HepG2 (cell line): ENCODE results near the gene OR11H12.
"Not testable (repeated sequence)": the region's sequence is repeated elsewhere in the genome, so short reads cannot be mapped to it uniquely, and the experiment has no call there.

Source experiments
- EZH2 ChIP-seq: conservative IDR thresholded peaks from 2 replicates; pipeline ENCODE4 v1.6.1; 2012; ENCODE audit warnings: mild to moderate bottlenecking, low read depth, low read length, moderate library complexity
- FOXP1 ChIP-seq, 2 experiments: fragments of 450-650 bp in 1 of 2; IDR thresholded peaks; 2 replicates each; pipeline ENCODE4 v1.6.1; 2017 to 2018; ENCODE audit warnings: antibody characterized with exemption in 1 of 2
- KDM1A ChIP-seq: IDR thresholded peaks from 2 replicates; pipeline ENCODE4 v1.6.1; 2016; ENCODE audit warnings: missing compliant biosample characterization
- MAFK ChIP-seq, 2 experiments: IDR thresholded peaks in 1 of 2; conservative IDR thresholded peaks in 1 of 2; 2 replicates each; pipeline ENCODE4 v1.6.1; 2011; ENCODE audit warnings: improper control_type of control experiment in 2 of 2, low read length in 2 of 2
- RAD21 ChIP-seq: fragments of 450-650 bp; formaldehyde crosslinking; IDR thresholded peaks from 2 replicates; pipeline ENCODE4 v1.5.0; 2020; ENCODE audit warnings: mild to moderate bottlenecking
- SATB2 ChIP-seq: sonication (generic); formaldehyde crosslinking; IDR thresholded peaks from 2 replicates; pipeline ENCODE4 v1.5.0; 2020; ENCODE audit warnings: missing genetic modification reagents
- SRSF4 ChIP-seq: fragments of 200-400 bp; formaldehyde crosslinking; IDR thresholded peaks from one replicate; pipeline ENCODE4 v1.6.1; 2018; ENCODE audit warnings: mild to moderate bottlenecking, low read depth, low read length, moderate library complexity; ENCODE audit not compliant: poor library complexity, severe bottlenecking
- ZMAT3 ChIP-seq: sonication (generic); formaldehyde crosslinking; conservative IDR thresholded peaks from 2 replicates; pipeline ENCODE4 v1.7.0; 2021; ENCODE audit warnings: missing genetic modification reagents
- ZNF160 ChIP-seq: sonication (generic); formaldehyde crosslinking; IDR thresholded peaks from 2 replicates; pipeline ENCODE4 v1.8.0; 2022; ENCODE audit warnings: mild to moderate bottlenecking, inconsistent platforms, missing genetic modification reagents

DNA sequence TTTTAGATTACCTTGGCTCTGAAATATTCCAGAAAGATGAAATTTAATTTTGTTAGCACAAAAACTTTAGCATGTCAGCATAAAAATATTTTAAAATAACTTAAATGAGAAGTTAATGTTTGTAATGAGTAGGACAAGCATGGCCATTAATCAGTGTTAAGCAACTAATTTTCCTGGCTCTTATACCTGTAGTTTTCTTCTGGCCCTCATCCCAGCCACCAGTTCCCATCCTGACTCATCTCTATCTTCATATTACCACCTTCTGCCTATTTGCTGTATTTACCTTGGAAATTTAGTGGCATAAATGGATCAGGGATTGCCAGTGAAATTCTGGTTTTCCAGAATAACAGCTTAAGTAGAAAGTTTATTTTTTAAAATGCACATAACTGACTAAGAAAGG is 37.1 kb downstream of the OR11H12 start:
- not testable (repeated sequence) for TF ChIP-seq KDM1A; EZH2; ZNF160 (CRISPR knock-in tag); RAD21 (CRISPR knock-in tag); SATB2 (CRISPR knock-in tag); ZMAT3 (CRISPR knock-in tag); SRSF4; MAFK (conservative IDR thresholded peaks at IDR 0.05 in 1 of 2, IDR thresholded peaks at IDR 0.05 in 1 of 2; ENCODE audit: low read length in 2 of 2); FOXP1 (IDR thresholded peaks at IDR 0.05); FOXP1 (CRISPR knock-in tag; IDR thresholded peaks at IDR 0.05)
